Ureter (tissue), 1 donor: ENCODE data around the gene SRGN. TPM values are rescaled to one million over a fixed set of nuclear protein-coding genes. Genes with fewer than 3 reads are reported as not detected.
A peak's percentile ranks its signal among the peaks of the same experiment; 100 is the strongest.

Experiments used
- DNase-seq: peaks from one replicate; pipeline ENCODE4 v3.0.0-alpha.2; 2020; ENCODE audit warnings: low spot score
- total RNA-seq: library from RNA; stranded (reverse); gene quantifications from one replicate; pipeline ENCODE4 v1.2.4, GENCODE V29; 2023
- donor health status: DM: yes; HTN: yes; CAD: no.

The SRGN gene
- total RNA-seq, 1 donor from 2014 or later: 50.0 TPM

- no peak for DNase-seq
Measured at GRCh38 chr10:69090685-69091084, 2.8 kb downstream of the SRGN start.

- DNase-seq: no peak
Measured at GRCh38 chr10:69091143-69091651, 3.3 kb downstream of the SRGN start.

GRCh38 chr10:69092959-69093850 lies 5.3 kb downstream of the SRGN start:
- peak; percentile 84 for DNase-seq

- no peak for DNase-seq
Measured at GRCh38 chr10:69093933-69094332, 6.0 kb downstream of the SRGN start.

GRCh38 chr10:69096045-69096444 lies 8.1 kb downstream of the SRGN start:
- no peak for DNase-seq

GRCh38 chr10:69097729-69098128 lies 9.8 kb downstream of the SRGN start:
- DNase-seq: no peak

- DNase-seq: no peak
Measured at GRCh38 chr10:69100136-69100872, 12.4 kb downstream of the SRGN start.

GRCh38 chr10:69101451-69102095 lies 13.7 kb downstream of the SRGN start:
- no peak for DNase-seq

- DNase-seq: no peak
Measured at GRCh38 chr10:69102440-69102839, 14.5 kb downstream of the SRGN start.

- DNase-seq: no peak
Measured at GRCh38 chr10:69103784-69104183, 15.9 kb downstream of the SRGN start.

- no peak for DNase-seq
Measured at GRCh38 chr10:69104994-69105790, 17.3 kb downstream of the SRGN start.

- no peak for DNase-seq
Measured at GRCh38 chr10:69107176-69107490, 19.2 kb downstream of the SRGN start.

GRCh38 chr10:69107699-69108098 lies 19.8 kb downstream of the SRGN start:
- DNase-seq: no peak

- DNase-seq: no peak
Measured at GRCh38 chr10:69119896-69120295, 32.0 kb downstream of the SRGN start.

- DNase-seq: peak; percentile 68
Measured at GRCh38 chr10:69123306-69123746, 35.4 kb downstream of the SRGN start.

GRCh38 chr10:69123747-69124562 lies 36.1 kb downstream of the SRGN start, which contains the start of gene VPS26A:
VPS26A (plus strand) TSS chr10:69124178; CDS start chr10:69124278, 100 bp downstream.
- DNase-seq: peak; percentile 100

GRCh38 chr10:69124563-69125268 lies 36.8 kb downstream of the SRGN start:
- peak; percentile 62 for DNase-seq

- no peak for DNase-seq
Measured at GRCh38 chr10:69125554-69125953, 37.7 kb downstream of the SRGN start.

GRCh38 chr10:69130251-69130650 lies 42.3 kb downstream of the SRGN start:
- DNase-seq: no peak

- no peak for DNase-seq
Measured at GRCh38 chr10:69139961-69140360, 52.1 kb downstream of the SRGN start.
